B cell (primary cell): ENCODE data around the gene SH3RF1. TPM values are rescaled to one million over a fixed set of nuclear protein-coding genes. Genes with fewer than 3 reads are reported as not detected.

Source experiments
- ATAC-seq: fragments of 200-7000 bp; cut with Tn5 transposase; one replicate; pipeline ENCODE4 v1.10.0; 2021; ENCODE audit warnings: low read depth, mild to moderate bottlenecking, moderate number of reproducible peaks, moderate library complexity
- CTCF ChIA-PET: fragments of 350-600 bp; sonication (Branson Sonifier 250); formaldehyde crosslinking; loops from one replicate; lab custom pipeline; 2021; ENCODE audit warnings: antibody characterized with exemption, inconsistent platforms; lab: Charles Lee
- POLR2A ChIA-PET: fragments of 350-600 bp; sonication (Branson Sonifier 250); formaldehyde crosslinking; loops from one replicate; lab custom pipeline; 2021; ENCODE audit warnings: antibody characterized with exemption; lab: Charles Lee
- DNase-seq: peaks from one replicate; pipeline ENCODE4 v3.0.0; 2013
- H2AFZ ChIP-seq: 2 replicates; pipeline ENCODE4 v1.6.1; 2012; ENCODE audit warnings: mild to moderate bottlenecking, low read depth, low read length; ENCODE audit not compliant: insufficient read depth, poor library complexity, severe bottlenecking
- H3K27ac ChIP-seq, 2 donors: 1 replicate in 1 of 2; 2 replicates in 1 of 2; pipeline ENCODE4 v1.5.1; 2012 to 2013; ENCODE audit warnings: low read length in 2 of 2, mild to moderate bottlenecking in 2 of 2, moderate library complexity in 1 of 2
- H3K27me3 ChIP-seq, 4 experiments: fragments of 200-600 bp in 1 of 4; sonication (generic) in 1 of 4; replicated peaks in 1 of 4; 1 replicate in 2 of 4; 2 replicates in 2 of 4; pipeline versions ENCODE4 v1.6.1 to v1.7.0; 2013 to 2016; ENCODE audit warnings: low read length in 3 of 4, mild to moderate bottlenecking in 2 of 4, mixed read lengths in 1 of 4, moderate library complexity in 1 of 4; ENCODE audit not compliant: insufficient read depth in 4 of 4, control insufficient read depth in 3 of 4; ENCODE audit errors: control extremely low read depth in 1 of 4
- H3K36me3 ChIP-seq, 2 experiments: replicated peaks in 1 of 2; 1 replicate in 1 of 2; 2 replicates in 1 of 2; pipeline versions ENCODE4 v1.6.1 to v1.7.1; 2013; ENCODE audit warnings: low read length in 1 of 2; ENCODE audit not compliant: insufficient read depth in 2 of 2, control insufficient read depth in 1 of 2; ENCODE audit errors: control extremely low read depth in 1 of 2, extremely low read depth in 1 of 2
- H3K4me1 ChIP-seq, 2 donors: fragments of 200-600 bp in 1 of 2; sonication (generic) in 1 of 2; 1 replicate in 1 of 2; 2 replicates in 1 of 2; pipeline versions ENCODE4 v1.5.1 to v1.6.1; 2013 to 2017; ENCODE audit warnings: low read length in 2 of 2; ENCODE audit not compliant: control insufficient read depth in 2 of 2, insufficient read depth in 2 of 2
- H3K4me2 ChIP-seq: replicated peaks from 2 replicates; pipeline ENCODE3; 2012; ENCODE audit warnings: mild to moderate bottlenecking, low read depth, low read length; ENCODE audit not compliant: poor library complexity, severe bottlenecking
- H3K4me3 ChIP-seq, 5 experiments: fragments of 200-600 bp in 1 of 5; sonication (generic) in 1 of 5; 1 replicate in 3 of 5; 2 replicates in 2 of 5; pipeline versions ENCODE4 v1.5.1 to v1.7.0; 2011 to 2016; ENCODE audit warnings: low read length in 4 of 5, mild to moderate bottlenecking in 4 of 5, low read depth in 2 of 5, control low read depth in 1 of 5, moderate library complexity in 1 of 5; ENCODE audit not compliant: insufficient read depth in 1 of 5; ENCODE audit errors: control extremely low read depth in 1 of 5, extremely low read depth in 1 of 5
- H3K79me2 ChIP-seq: fragments of 200-600 bp; sonication (generic); one replicate; pipeline ENCODE4 v1.6.0; 2016; ENCODE audit warnings: low read length; ENCODE audit not compliant: control insufficient read depth, insufficient read depth
- H3K9ac ChIP-seq: fragments of 200-600 bp; sonication (generic); 2 replicates; pipeline ENCODE4 v1.6.1; 2017; ENCODE audit warnings: mild to moderate bottlenecking, low read length, moderate library complexity
- H3K9me3 ChIP-seq, 3 donors: one replicate each; pipeline versions ENCODE4 v1.6.1 to v1.7.1; 2013; ENCODE audit warnings: low read length in 2 of 3; ENCODE audit not compliant: control insufficient read depth in 2 of 3, insufficient read depth in 1 of 3; ENCODE audit errors: control extremely low read depth in 1 of 3
- H4K20me1 ChIP-seq: 2 replicates; pipeline ENCODE4 v1.6.0; 2012; ENCODE audit warnings: mild to moderate bottlenecking, low read length; ENCODE audit not compliant: insufficient read depth, control insufficient read depth, poor library complexity, severe bottlenecking
- H3K27ac Mint-ChIP-seq: one replicate; pipeline ENCODE4 v1.8.0; 2021; ENCODE audit warnings: mixed read lengths
- H3K27me3 Mint-ChIP-seq: one replicate; pipeline ENCODE4 v1.8.0; 2021; ENCODE audit warnings: mixed read lengths
- H3K4me1 Mint-ChIP-seq: one replicate; pipeline ENCODE4 v1.8.0; 2021; ENCODE audit warnings: mixed read lengths
- H3K4me3 Mint-ChIP-seq: one replicate; pipeline ENCODE4 v1.8.0; 2021; ENCODE audit warnings: mixed read lengths
- H3K9me3 Mint-ChIP-seq: one replicate; pipeline ENCODE4 v1.8.0; 2022; ENCODE audit warnings: mixed read lengths; ENCODE audit not compliant: insufficient read depth
- EZH2 ChIP-seq: IDR thresholded peaks from 2 replicates; pipeline ENCODE4 v1.6.1; 2012; ENCODE audit warnings: borderline replicate concordance, low read depth, mild to moderate bottlenecking, moderate library complexity, low read length; ENCODE audit not compliant: insufficient read depth, poor library complexity, severe bottlenecking
- WGBS: methylation state at CpG from one replicate; pipeline ENCODE4 v1.1.5; 2013; ENCODE audit warnings: missing lambda C conversion rate; ENCODE audit not compliant: insufficient coverage; 5-methylcytosine and 5-hydroxymethylcytosine counted together
- intact Hi-C: fragments of 100-400 bp; cut with micrococcal nuclease; formaldehyde crosslinking; loops from one replicate; pipeline ENCODE4 v1.10.0; 2022
- polyA plus RNA-seq: library from polyadenylated mRNA; depleted of rRNA; stranded (reverse); fragments of >200 nt; gene quantifications from 2 replicates; pipeline ENCODE4 v1.2.3, GENCODE V29; 2012
- total RNA-seq, 2 donors: library from RNA; stranded (reverse); fragments of 120-200 nt in 1 of 2; gene quantifications; 1 replicate in 1 of 2; 2 replicates in 1 of 2; pipeline versions ENCODE4 v1.2.3 to v1.2.4, GENCODE V29; 2013 to 2022
- TF ChIP-seq, protein P1 (sequence below): fragments of 200-600 bp; IDR thresholded peaks from one replicate; pipeline ENCODE4 v1.8.0; 2022; ENCODE audit warnings: antibody characterized with exemption, mild to moderate bottlenecking

SH3RF1 gene
- total and polyA plus RNA-seq, 2 donors (not counting 1 experiment from before 2014, with no cell fraction given): 2.0 to 5.4 TPM

DNA sequence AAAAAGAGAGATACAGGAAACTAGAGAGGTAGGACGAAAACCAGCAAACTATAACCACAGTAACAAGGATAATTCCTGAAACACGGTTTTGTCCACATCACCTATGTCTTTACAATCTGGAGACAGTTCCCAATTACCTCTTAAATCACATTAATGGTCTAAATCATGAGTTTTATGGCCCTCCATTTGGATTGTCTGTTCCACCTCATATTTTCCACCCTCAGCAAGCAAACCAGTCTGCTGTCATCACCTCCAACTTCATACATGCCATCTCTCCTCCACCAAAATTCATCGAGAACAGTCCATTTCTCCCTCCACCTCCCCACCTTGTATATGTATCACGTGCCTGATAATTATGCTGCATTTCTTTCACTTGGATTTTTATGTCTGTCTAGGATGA lies 107.3 kb downstream of the SH3RF1 start:
- no peaks in the 10 kb centered on the region for H3K4me1 ChIP-seq
- ChIA-PET CTCF (no interaction called here), POLR2A (interaction anchor here (0.6 kb wide), 1 partner anchor 41 kb away, joined by 3 read pairs; no protein-coding TSS in a partner anchor)
- peaks cover 3% of the 10 kb centered on the region for H3K4me1 Mint-ChIP-seq
- no peaks in the 10 kb centered on the region for H3K27me3 ChIP-seq
- no peak overlapping the region for H3K4me3 ChIP-seq
- no peaks in the 10 kb centered on the region for H4K20me1 ChIP-seq
- 67% methylated on average over 1 of the region's 4 CpGs for WGBS
- no peak overlapping the region for H3K27ac ChIP-seq
- intact Hi-C loops: no loop called here
- H3K4me3 Mint-ChIP-seq: no peak overlapping the region
- H3K27ac Mint-ChIP-seq: no peak overlapping the region
- H2AFZ ChIP-seq: no peak overlapping the region
- no peaks in the 10 kb centered on the region for H3K79me2 ChIP-seq
- H3K4me2 ChIP-seq: no peak overlapping the region
- no peaks in the 10 kb centered on the region for H3K9me3 Mint-ChIP-seq
- H3K36me3 ChIP-seq: no peaks in the 10 kb centered on the region
- ATAC-seq: no peak
- TF ChIP-seq, protein P1, sequence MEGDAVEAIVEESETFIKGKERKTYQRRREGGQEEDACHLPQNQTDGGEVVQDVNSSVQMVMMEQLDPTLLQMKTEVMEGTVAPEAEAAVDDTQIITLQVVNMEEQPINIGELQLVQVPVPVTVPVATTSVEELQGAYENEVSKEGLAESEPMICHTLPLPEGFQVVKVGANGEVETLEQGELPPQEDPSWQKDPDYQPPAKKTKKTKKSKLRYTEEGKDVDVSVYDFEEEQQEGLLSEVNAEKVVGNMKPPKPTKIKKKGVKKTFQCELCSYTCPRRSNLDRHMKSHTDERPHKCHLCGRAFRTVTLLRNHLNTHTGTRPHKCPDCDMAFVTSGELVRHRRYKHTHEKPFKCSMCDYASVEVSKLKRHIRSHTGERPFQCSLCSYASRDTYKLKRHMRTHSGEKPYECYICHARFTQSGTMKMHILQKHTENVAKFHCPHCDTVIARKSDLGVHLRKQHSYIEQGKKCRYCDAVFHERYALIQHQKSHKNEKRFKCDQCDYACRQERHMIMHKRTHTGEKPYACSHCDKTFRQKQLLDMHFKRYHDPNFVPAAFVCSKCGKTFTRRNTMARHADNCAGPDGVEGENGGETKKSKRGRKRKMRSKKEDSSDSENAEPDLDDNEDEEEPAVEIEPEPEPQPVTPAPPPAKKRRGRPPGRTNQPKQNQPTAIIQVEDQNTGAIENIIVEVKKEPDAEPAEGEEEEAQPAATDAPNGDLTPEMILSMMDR: no peak
- TF ChIP-seq EZH2: no peak
- no peak for DNase-seq
- H3K9ac ChIP-seq: no peak overlapping the region
- H3K27me3 Mint-ChIP-seq: no peaks in the 10 kb centered on the region
- H3K9me3 ChIP-seq: no peaks in the 10 kb centered on the region

DNA sequence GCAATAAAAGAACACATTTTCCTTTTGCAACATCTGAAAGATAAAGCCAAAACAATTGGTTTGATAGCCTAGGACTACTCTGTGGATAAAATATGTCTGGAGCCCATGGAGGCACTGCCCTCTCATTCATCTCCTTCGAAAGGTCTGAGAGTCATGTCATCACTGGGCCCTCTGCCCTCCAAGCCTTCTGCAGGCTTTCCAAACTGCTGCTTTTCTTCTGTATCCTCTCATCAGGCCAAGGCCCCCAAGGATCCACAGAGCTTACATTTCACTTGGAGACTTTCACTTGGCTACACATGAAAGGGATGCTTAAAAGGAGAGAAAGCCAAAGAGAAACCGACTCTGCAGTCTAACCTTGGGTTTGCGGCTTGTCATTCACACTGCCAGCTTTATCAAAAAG lies 109.9 kb downstream of the SH3RF1 start:
- POLR2A ChIA-PET: no interaction called here
- no peak for TF ChIP-seq EZH2
- TF ChIP-seq, protein P1: no peak
- Histone ChIP-seq H2AFZ (no peak overlapping the region), H3K4me3 (no peak overlapping the region), H3K4me1 (no peaks in the 10 kb centered on the region), H3K27ac (no peak overlapping the region), H3K9me3 (no peaks in the 10 kb centered on the region), H3K36me3 (no peaks in the 10 kb centered on the region), H3K79me2 (no peaks in the 10 kb centered on the region), H4K20me1 (no peaks in the 10 kb centered on the region), H3K4me2 (no peak overlapping the region), H3K27me3 (no peaks in the 10 kb centered on the region), H3K9ac (no peak overlapping the region)
- CTCF ChIA-PET: no interaction called here
- Mint-ChIP-seq H3K4me1 (no peaks in the 10 kb centered on the region), H3K27ac (no peak overlapping the region), H3K27me3 (no peaks in the 10 kb centered on the region), H3K9me3 (no peaks in the 10 kb centered on the region), H3K4me3 (no peak overlapping the region)
- ATAC-seq: no peak
- 100% methylated on average over 1 of the region's 3 CpGs for WGBS
- intact Hi-C loops: no loop called here
- DNase-seq: no peak
